GM12874 (cell line): ENCODE measurements around the gene CRIP1.

Source experiments
- TF ChIP-seq, protein P1 (sequence below): IDR thresholded peaks from 2 replicates; pipeline ENCODE4 v1.5.1; 2011; ENCODE audit warnings: low read depth, mild to moderate bottlenecking, control low read depth, low read length, moderate library complexity; ENCODE audit not compliant: insufficient read depth

The CRIP1 gene

GRCh38 chr14:105495990-105496830 lies 9.5 kb downstream of the CRIP1 start:
- TF ChIP-seq, protein P1, sequence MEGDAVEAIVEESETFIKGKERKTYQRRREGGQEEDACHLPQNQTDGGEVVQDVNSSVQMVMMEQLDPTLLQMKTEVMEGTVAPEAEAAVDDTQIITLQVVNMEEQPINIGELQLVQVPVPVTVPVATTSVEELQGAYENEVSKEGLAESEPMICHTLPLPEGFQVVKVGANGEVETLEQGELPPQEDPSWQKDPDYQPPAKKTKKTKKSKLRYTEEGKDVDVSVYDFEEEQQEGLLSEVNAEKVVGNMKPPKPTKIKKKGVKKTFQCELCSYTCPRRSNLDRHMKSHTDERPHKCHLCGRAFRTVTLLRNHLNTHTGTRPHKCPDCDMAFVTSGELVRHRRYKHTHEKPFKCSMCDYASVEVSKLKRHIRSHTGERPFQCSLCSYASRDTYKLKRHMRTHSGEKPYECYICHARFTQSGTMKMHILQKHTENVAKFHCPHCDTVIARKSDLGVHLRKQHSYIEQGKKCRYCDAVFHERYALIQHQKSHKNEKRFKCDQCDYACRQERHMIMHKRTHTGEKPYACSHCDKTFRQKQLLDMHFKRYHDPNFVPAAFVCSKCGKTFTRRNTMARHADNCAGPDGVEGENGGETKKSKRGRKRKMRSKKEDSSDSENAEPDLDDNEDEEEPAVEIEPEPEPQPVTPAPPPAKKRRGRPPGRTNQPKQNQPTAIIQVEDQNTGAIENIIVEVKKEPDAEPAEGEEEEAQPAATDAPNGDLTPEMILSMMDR = no peak

DNA sequence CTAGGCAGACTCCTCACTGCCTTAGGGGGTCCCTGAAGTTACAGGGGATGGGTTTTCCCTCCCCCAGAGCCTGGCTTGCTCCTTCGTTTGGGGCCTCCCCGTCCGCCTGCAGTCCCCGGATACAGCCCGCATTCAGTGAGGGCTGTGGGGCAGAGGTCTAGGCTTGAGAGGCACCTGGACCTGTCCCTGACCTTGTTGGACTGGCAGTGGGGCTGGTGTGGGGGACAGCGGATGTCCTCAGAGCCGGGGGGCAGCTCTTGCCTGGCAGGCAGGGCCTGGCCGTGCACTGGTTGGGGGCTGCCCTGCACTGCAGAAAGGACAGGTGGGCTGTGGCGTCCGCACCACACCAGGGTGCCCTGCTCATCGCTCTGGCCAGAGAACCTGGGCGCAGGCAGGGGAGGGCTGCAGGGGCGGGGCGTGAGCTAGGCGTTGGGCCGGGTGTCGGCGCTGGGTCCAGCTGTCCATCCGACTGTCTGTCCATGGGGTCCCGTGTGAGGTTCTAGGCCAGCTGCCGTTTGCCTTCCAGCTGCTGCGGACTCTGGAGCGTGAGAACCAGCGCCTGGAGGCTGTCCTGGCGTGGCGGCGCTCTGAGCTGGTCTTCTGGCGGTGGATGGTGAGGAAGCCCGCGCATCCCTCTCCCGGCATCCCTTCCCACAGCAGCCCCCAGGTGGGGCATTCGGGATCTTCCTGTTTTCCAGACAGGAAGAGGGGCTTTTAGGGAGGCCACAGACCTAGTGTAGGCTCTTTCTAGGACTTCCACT lies 10.3 kb downstream of the CRIP1 start:
- TF ChIP-seq, protein P1 = no peak

GRCh38 chr14:105497671-105498429 lies 11.2 kb downstream of the CRIP1 start:
- TF ChIP-seq, protein P1 = no peak

DNA sequence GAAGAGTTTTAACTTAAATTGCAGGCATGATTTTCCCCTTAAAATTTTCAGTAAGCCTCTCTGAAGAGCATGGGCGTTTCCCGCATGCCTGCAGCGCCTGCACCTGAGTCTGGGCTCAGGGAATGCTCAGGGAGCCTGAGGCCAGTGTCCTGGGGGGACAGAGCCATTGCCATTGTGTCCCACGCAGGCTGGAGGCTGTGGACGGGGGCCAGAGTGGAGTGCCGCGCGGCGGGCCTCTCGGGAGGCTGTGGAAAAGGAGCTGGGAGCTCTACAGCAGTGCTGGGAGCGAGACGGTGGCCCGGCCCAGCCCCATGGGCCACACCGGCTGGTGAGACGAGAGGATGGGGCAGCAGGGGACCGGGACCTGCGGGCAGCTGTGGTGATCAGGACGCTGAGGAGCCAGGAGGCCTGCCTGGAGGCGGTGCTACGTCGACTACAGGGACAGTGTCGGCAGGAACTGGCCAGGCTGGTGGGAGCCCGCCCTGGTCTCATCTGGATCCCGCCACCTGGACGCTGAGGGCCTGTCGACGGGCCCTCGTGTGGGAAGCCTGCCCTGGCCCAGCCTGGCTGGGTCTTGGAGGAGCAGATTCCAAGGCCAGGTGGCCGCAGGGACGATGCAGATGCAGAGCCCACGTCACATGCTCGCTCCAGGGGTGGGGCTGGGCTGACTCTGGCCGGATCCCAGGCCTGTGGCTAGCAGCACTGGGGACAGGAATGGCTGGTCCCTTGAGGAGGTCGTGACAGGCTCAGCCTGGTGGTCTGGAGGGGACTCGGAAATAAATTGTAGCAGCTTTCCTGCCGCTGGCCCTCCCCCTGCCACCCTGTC lies 12.0 kb downstream of the CRIP1 start:
- TF ChIP-seq, protein P1 = no peak

DNA sequence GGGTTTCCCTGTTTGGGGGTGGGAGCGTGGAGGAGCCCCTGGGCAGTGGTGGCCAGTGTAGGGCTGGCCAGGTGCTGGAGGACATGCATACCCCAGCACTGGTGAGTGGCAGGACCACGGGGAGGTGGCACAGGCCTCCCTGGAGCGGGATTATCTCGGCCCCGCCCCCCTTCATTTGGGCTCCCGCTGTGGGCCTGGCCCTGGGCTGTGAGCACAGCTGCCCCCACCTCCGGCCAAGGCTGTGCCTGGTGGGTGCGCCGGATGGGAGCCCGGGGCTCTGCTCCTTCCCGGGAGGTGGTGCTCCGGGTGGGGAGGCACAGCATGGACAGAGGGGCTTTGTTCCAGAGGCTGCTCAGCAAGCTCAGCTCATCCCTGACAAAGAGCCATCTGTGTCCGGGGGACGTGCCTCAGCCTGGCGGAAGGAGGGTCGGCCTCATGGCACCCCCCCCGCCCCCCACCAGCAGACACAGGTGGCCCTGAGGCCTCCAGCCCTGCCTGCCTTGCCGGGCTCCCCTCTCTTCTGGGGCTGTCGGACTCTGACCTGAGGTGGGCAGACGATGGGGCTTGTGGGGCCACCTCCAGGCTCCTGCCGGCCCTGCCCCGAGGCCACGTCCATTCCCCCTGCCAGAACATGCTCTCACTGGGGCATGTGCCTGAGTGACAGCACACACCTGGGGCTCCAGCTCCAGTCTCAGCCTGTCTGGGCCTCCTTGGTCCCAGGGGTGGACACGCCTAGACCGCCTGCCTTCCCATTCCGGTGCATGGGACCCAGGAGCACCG lies 12.8 kb downstream of the CRIP1 start:
- TF ChIP-seq, protein P1 = no peak

DNA sequence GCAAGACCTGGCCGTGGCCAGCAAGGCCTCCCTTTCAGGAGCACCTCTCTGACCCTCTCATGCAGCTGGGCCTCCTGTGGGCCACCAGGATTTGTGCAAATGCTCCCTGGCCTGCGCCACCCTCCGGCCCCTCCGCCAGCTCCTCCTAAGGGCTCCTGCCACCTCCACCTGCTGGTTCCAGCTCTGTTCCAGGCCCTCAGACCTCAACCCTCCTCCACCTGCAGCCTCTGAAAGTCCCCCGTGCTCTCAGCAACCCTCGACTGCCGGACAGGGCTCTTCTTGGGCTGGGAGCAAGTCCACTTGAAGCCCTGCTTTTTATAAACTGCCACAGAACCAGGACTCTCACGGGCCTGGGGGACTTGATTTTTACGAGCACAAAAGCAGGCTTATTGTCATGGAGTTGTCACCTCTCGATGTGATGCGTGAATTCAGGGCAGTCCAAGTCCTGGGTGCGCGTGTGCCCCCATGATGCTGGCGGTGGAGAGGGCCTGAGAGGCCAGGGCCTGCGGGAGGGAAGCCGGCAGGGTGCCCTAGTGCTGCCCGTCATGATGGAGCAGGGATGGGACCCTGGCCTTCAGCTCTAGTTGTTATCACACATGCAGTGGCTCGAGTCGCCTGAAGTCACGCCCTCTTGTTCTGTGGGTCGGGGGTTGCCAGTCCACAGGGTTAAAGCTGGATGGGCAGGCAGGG lies 13.5 kb downstream of the CRIP1 start:
- TF ChIP-seq, protein P1 = no peak
